ENCODE data around the gene NUPR1. TPM values are rescaled to one million over a fixed set of nuclear protein-coding genes. Genes with fewer than 3 reads are reported as not detected.
A peak's percentile ranks its signal among the peaks of the same experiment; 100 is the strongest.

NUPR1 gene
- total and polyA plus RNA-seq, 2 of the 13 experiments (the other 11 are each of a cell fraction or from before 2014, with no cell fraction given), result 18.0 to 25.6 TPM

DNA sequence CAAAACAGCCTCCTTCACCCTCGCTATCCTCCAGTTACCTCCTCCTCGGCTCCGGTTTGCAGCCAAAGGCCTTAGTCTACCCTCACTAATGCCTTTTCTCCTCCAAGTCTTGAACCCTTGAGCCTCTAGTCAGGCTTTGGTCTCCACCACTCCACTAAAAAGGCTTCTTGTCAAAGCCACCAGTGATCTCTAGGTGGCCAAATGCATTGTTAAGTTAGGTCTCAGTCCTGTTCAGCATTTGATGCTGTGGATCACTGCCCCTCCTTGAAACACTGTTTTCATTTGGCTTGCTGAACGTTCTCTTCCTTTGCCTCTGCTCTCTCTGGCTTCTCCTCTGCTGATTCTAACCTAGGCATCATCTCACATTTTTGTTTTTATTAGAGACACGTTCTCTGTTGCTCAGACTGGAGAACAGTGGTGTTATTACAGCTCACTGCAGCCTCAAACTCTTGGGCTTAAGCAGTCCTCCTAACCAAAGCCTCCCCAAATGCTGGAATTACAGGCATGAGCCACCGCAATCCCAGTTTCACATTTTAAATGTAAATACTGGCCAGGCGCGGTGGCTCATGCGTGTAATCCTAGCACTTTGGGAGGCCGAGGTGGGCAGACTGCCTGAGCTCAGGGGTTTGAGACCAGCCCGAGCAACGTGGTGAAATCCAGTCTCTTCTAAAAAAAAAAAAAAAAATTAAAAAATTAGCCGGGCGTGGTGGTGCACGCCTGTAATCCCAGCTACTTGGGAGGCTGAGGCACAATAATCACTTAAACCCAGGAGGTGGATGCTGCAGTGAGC is 16.1 kb upstream of the NUPR1 start (continued):
- TF ChIP-seq, protein P1, sequence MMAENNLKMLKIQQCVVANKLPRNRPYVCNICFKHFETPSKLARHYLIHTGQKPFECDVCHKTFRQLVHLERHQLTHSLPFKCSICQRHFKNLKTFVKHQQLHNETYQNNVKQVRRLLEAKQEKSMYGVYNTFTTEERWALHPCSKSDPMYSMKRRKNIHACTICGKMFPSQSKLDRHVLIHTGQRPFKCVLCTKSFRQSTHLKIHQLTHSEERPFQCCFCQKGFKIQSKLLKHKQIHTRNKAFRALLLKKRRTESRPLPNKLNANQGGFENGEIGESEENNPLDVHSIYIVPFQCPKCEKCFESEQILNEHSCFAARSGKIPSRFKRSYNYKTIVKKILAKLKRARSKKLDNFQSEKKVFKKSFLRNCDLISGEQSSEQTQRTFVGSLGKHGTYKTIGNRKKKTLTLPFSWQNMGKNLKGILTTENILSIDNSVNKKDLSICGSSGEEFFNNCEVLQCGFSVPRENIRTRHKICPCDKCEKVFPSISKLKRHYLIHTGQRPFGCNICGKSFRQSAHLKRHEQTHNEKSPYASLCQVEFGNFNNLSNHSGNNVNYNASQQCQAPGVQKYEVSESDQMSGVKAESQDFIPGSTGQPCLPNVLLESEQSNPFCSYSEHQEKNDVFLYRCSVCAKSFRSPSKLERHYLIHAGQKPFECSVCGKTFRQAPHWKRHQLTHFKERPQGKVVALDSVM (CRISPR knock-in tag; IDR thresholded peaks at IDR 0.05), result peak; percentile 35; the same call in 1 of the 2 replicates
- TF ChIP-seq, protein P2, sequence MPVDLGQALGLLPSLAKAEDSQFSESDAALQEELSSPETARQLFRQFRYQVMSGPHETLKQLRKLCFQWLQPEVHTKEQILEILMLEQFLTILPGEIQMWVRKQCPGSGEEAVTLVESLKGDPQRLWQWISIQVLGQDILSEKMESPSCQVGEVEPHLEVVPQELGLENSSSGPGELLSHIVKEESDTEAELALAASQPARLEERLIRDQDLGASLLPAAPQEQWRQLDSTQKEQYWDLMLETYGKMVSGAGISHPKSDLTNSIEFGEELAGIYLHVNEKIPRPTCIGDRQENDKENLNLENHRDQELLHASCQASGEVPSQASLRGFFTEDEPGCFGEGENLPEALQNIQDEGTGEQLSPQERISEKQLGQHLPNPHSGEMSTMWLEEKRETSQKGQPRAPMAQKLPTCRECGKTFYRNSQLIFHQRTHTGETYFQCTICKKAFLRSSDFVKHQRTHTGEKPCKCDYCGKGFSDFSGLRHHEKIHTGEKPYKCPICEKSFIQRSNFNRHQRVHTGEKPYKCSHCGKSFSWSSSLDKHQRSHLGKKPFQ (CRISPR knock-in tag; IDR thresholded peaks at IDR 0.05; ENCODE audit: insufficient replicate concordance), result peak; percentile 57

DNA sequence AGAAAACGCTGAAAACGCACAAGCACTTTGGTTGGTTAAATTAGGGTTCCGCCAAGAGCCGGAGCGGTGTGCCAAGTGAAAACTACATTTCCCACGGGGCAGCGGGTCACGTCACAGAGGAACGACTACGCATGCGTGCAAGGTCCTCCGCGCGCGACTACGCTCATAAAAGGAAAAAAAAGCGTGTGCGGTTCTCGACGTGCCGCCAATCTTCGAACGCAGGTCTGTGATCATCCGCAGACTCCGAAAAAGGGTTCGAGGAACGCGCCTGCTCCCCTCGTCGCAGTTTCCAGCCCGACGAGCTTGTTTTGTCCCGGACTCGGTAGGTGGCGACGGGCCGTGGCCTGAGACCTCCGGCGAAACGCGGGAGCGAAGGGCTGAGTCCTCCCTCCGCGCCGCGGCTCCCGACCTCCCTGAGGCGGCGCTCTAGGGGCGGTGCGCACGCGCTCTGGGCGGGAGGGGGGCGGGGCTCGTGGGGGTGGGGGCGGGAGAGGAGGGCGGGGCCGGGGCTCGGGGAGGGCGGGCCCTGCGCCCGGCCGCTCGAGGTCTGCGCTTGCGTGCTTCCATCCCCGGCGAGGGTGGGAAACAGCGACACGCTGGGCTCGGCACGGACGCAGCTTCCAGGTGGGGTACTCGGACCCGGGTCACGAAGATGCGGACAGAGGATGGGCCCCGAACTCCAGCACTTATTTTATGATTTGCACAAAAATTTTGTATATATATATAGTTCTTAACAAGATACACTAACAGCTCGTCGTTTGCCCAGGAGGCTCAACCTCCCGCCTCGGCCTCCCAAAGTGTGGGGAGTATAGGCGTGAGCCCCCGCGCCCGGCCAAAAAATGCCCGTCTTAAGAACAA is 15.2 kb upstream of the NUPR1 start, which contains the start of gene SGF29:
TSS of gene SGF29 (plus strand) at position 145 of the 858 bp plus-strand sequence. CDS start 27,150 bp downstream, outside the sequence.
- H3K4me2 ChIP-seq (ENCODE audit: low read depth, low read length), result peak within 1 kb of the TSS; percentile 100
- 4% methylated on average over 48 of the region's 88 CpGs for WGBS (ENCODE audit: low lambda C conversion rate)
- ChIA-PET CTCF (ENCODE audit: low intra/inter-chr PET ratio, low total read pairs) (no interaction called here), POLR2A (interaction anchor here (1.0 to 3.6 kb wide), 6 partner anchors 14 to 64 kb away, joined by 3 to 22 read pairs (median 8); partner anchors contain the start of genes NUPR1, SULT1A1 and SULT1A2)
- peak; percentile 90 for ATAC-seq
- peaks cover 7% of the 10 kb centered on the region for H3K79me2 ChIP-seq (ENCODE audit: insufficient read depth, low read length)
- peak within 1 kb of the TSS; percentile 98 for H2AFZ ChIP-seq (ENCODE audit: low read length)
- peak within 1 kb of the TSS; percentile 70 to 94 (median 83) for H3K4me3 ChIP-seq (replicated peaks in 1 of 3; ENCODE audit: insufficient read depth in 1 of 3, low read depth in 2 of 3, low read length in 3 of 3)
- intact Hi-C loops (cut with micrococcal nuclease; ENCODE audit: unreplicated experiment), result no loop called here
- in situ Hi-C loops (cut with HindIII; ENCODE audit: extremely low pct_ligation_motif_present, low pct_unique_long_range_greater_than_20kb), result no loop called here
- peaks cover 40% of the 10 kb centered on the region for H3K4me1 ChIP-seq (ENCODE audit: insufficient read depth, low read length)
- peaks cover 0 to 11% of the 10 kb centered on the region in 2 experiments; a peak in 4 of 5 replicates for H3K36me3 ChIP-seq (replicated peaks in 1 of 2; ENCODE audit: control insufficient read depth in 1 of 2, insufficient read depth in 2 of 2, low read length in 2 of 2)
- peak; percentile 82 for DNase-seq (ENCODE audit: low spot score)
- H3K9ac ChIP-seq (ENCODE audit: insufficient read depth, low read depth, low read length), result peak within 1 kb of the TSS; percentile 99
- no peaks in the 10 kb centered on the region for H4K20me1 ChIP-seq (ENCODE audit: insufficient read depth, low read length)
- peak within 1 kb of the TSS; percentile 99 for H3K27ac ChIP-seq (ENCODE audit: extremely low read length, insufficient read depth, low read length)
- no peaks in the 10 kb centered on the region for H3K27me3 ChIP-seq (ENCODE audit: control insufficient read depth in 1 of 2, insufficient read depth in 2 of 2, low read length in 2 of 2)
- peak; percentile 49 for FAIRE-seq
- BruUV-seq (replicated peaks), result TSS peak; percentile 100
- H3K9me3 ChIP-seq (ENCODE audit: low read length), result no peaks in the 10 kb centered on the region
- no peak for TF ChIP-seq IKZF1 (IDR thresholded peaks at IDR 0.05)
- no peak for TF ChIP-seq MXI1 (IDR thresholded peaks at IDR 0.05; ENCODE audit: borderline replicate concordance, low read depth, low read length)
- TF ChIP-seq GPN1 (CRISPR knock-in tag; IDR thresholded peaks at IDR 0.05; ENCODE audit: borderline replicate concordance), result 0 out of 2 replicates have a peak, but pooled peaks have one; percentile 57
- peak; percentile 88; the same call in 1 of the 2 replicates for TF ChIP-seq FOXO1 (CRISPR knock-in tag; IDR thresholded peaks at IDR 0.05)
- TF ChIP-seq ZNF331 (CRISPR knock-in tag; IDR thresholded peaks at IDR 0.05), result peak; percentile 91; the same call in 1 of the 2 replicates
- TF ChIP-seq MAFF (IDR thresholded peaks at IDR 0.05; ENCODE audit: low read depth, low read length), result no peak
- peak; percentile 36 for TF ChIP-seq JARID2 (CRISPR knock-in tag; IDR thresholded peaks at IDR 0.05; ENCODE audit: insufficient replicate concordance)
- no peak; the same call in 1 of the 2 replicates for TF ChIP-seq ZFP36L2 (CRISPR knock-in tag; IDR thresholded peaks at IDR 0.05)
- TF ChIP-seq ZFP1 (CRISPR knock-in tag; IDR thresholded peaks at IDR 0.05), result no peak; the same call in none of the 2 replicates
- TF ChIP-seq BRD4 (CRISPR knock-in tag; IDR thresholded peaks at IDR 0.05), result 0 out of 2 replicates have a peak, but pooled peaks have one; percentile 86
- TF ChIP-seq, protein P3, sequence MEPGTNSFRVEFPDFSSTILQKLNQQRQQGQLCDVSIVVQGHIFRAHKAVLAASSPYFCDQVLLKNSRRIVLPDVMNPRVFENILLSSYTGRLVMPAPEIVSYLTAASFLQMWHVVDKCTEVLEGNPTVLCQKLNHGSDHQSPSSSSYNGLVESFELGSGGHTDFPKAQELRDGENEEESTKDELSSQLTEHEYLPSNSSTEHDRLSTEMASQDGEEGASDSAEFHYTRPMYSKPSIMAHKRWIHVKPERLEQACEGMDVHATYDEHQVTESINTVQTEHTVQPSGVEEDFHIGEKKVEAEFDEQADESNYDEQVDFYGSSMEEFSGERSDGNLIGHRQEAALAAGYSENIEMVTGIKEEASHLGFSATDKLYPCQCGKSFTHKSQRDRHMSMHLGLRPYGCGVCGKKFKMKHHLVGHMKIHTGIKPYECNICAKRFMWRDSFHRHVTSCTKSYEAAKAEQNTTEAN (CRISPR knock-in tag; conservative IDR thresholded peaks at IDR 0.05), result peak; percentile 4; the same call in 1 of the 2 replicates
- no peak for TF ChIP-seq KDM6A (CRISPR knock-in tag; IDR thresholded peaks at IDR 0.05; ENCODE audit: low read depth)
- TF ChIP-seq HNRNPK (IDR thresholded peaks at IDR 0.05; ENCODE audit: low read depth, low read length, poor library complexity, severe bottlenecking), result peak; percentile 69
